Measurements from ENCODE around the gene FGFR2.

The FGFR2 gene

GRCh38 chr10:121531076-121531829 is 67.0 kb downstream of the FGFR2 start:
- no peak for TF ChIP-seq CTCF (IDR thresholded peaks at IDR 0.05; ENCODE audit: insufficient read depth, missing control alignments)
- FAIRE-seq (no peak), DNase-seq (ENCODE audit: insufficient read length, low spot score) (no peak)

DNA sequence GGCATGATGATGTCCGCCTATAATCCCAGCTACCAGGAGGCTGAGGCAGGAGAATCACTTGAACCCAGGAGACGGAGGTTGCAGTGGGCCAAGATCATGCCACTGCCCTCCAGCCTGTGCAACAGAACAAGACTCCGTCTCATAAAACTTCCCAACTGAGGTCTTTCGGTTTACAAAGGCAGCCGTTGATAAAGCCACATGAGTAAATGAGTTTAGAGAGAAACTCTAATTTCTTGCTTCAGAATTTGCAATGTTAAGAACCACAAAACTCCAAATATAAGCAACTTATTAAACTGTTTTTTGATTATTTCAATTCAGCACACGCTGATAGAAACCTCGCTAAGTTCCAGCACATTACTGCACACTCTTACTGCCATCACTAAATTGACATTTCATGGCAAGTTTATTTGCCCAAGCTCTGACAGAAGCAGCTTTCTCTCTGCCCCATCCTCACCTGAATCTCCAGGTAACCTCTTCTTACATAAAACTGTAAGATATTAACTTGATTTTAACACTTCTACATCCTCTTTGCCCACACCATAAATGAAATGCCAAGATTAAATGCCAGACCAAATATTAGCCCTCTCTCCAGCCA is 67.7 kb downstream of the FGFR2 start:
- FAIRE-seq = no peak
- TF ChIP-seq CTCF (IDR thresholded peaks at IDR 0.05; ENCODE audit: insufficient read depth, missing control alignments) = no peak
- no peak for DNase-seq (ENCODE audit: insufficient read length, low spot score)

DNA sequence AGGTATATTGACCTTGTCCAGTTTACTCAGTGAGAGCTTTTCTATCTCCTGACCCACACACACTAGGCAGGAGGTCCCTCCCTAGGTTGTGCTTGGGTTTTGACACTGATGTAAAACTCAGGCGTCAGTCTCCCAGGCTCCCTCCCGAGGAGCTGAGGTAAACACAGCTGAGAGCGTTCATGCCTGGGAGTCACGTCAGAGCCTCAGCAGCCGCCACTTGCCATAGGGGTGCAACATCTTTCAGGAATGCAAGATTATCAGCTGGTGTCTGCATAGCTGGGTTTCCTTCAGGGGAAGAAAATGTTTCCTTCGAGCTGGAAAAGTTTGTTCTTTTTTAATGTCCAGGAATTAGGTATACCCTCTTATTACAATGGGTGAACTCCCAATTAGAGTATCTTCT is 70.6 kb downstream of the FGFR2 start:
- TF ChIP-seq CTCF (IDR thresholded peaks at IDR 0.05; ENCODE audit: insufficient read depth, missing control alignments) = no peak
- FAIRE-seq (no peak), DNase-seq (ENCODE audit: insufficient read length, low spot score) (no peak)

DNA sequence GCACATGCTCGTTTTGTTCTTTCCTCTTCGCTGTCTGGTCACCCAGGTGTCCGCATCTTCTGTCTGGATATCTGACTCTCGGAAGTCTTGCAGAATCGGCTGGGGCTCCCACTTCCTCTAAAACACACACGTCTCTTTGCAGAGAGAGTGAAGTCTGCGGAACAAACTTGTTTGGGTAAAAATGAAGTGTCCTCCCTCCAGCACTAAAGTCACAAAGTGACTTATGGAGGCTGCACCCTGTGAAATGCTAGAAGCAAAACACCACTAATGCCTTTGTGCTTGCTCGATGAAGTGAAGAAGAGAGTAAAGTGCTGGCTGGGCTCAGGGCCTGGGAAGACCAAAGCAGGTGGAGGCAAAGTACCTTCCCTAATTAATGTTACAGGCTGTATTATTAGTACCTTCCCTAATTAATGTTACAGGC is 71.4 kb downstream of the FGFR2 start:
- TF ChIP-seq CTCF (IDR thresholded peaks at IDR 0.05; ENCODE audit: insufficient read depth, missing control alignments) = no peak
- no peak for FAIRE-seq
- no peak for DNase-seq (ENCODE audit: insufficient read length, low spot score)

DNA sequence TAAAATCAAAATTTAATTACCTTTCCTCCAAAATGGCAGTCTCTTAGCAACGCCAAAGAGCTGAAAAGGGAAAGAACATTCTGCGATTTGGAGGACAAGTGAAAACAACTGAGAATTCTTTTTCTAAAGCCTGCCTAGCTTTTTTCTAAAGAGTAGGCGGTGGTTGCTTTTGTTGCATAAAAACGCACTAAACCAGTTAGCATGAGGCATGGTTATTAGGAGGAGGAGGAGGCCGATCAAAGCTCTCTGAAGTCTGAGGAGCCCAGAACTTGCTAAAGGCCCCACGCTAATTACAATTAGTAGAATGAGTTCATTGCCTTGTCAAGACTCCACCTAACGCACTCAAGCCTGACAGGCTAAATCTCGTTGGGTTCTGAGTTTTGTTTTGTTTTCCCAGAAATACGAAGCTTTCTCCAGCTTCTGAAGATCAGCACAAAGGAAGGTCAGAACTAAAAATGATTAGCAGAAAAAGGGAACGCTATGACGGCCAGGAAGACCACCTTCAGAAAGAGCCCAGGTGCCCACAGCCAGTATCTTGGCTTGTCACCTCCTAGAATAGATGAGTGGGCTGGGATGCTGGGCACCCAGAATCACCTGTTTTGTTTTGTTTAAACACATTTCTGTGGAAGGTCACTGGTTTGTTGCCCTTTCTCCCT is 72.0 kb downstream of the FGFR2 start:
- no peak for TF ChIP-seq CTCF (IDR thresholded peaks at IDR 0.05; ENCODE audit: insufficient read depth, missing control alignments)
- no peak for DNase-seq (ENCODE audit: insufficient read length, low spot score)
- no peak for FAIRE-seq

DNA sequence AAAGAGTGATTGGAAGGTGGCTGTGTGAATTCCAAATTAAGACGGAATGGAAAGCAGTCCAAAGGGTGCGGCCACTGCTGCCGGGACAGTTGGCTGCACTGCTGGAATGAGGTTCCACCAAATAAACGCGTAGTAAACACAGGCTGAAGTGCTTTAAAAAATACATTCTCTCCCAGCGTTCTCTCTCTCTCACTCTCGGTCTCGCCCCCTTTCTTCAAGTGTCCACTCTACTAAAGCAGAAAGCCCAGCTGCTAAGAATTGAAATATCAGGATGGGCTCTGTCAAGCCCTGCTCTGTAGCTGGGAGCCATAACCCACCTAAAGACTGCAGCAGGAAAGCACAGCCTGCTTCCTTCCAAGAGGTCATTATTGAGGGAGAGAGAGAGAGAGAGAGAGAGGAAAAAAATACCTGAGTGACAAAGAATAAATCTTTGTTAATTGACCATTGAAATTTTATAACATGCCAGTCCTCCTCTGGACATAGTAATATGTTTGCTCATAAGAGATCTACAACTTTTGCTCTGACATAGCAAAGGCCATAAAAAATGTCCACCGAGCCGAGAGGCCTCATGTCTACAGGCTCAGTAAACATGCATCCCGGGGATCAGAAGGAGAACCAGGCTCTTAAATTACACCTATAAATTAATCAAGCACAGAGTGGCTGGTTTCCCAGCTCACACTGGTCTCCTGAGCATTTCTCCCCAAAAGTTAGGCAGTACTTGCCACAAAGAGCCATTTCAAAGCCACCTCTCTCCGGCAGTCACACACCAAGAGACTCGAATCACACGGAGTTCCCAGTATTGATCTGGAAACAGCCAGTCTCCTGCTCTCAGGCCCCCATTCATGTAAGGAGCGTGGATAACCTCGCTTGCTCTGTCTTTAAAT is 72.8 kb downstream of the FGFR2 start:
- FAIRE-seq (no peak), DNase-seq (ENCODE audit: insufficient read length, low spot score) (no peak)
- no peak for TF ChIP-seq CTCF (IDR thresholded peaks at IDR 0.05; ENCODE audit: insufficient read depth, missing control alignments)
